Loucy (cell line): ENCODE measurements around the gene LBP.

Experiments
- H2AFZ ChIP-seq: fragments of 200-600 bp; sonication (generic); 2 replicates; pipeline ENCODE4 v1.6.0; 2016; ENCODE audit warnings: antibody characterized with exemption, mild to moderate bottlenecking, low read length, moderate library complexity
- H3F3A ChIP-seq: fragments of 200-600 bp; 2 replicates; pipeline ENCODE4 v1.6.0; 2016; ENCODE audit warnings: antibody characterized with exemption, low read depth, mild to moderate bottlenecking
- H3K27me3 ChIP-seq: fragments of 200-600 bp; sonication (generic); 2 replicates; pipeline ENCODE4 v1.6.1; 2014; ENCODE audit warnings: low read length, mild to moderate bottlenecking; ENCODE audit not compliant: insufficient read depth, poor library complexity, severe bottlenecking
- H3K36me3 ChIP-seq: fragments of 200-600 bp; sonication (generic); 2 replicates; pipeline ENCODE4 v1.6.1; 2016; ENCODE audit warnings: low read length; ENCODE audit not compliant: insufficient read depth
- H3K4me1 ChIP-seq: fragments of 200-600 bp; sonication (generic); 2 replicates; pipeline ENCODE4 v1.5.1; 2014; ENCODE audit warnings: low read length, mild to moderate bottlenecking; ENCODE audit not compliant: insufficient read depth, poor library complexity, severe bottlenecking
- H3K4me2 ChIP-seq: fragments of 200-600 bp; sonication (generic); 2 replicates; pipeline ENCODE4 v1.6.0; 2014; ENCODE audit warnings: antibody characterized with exemption, low read length, low read depth, mild to moderate bottlenecking; ENCODE audit not compliant: poor library complexity, severe bottlenecking
- H3K4me3 ChIP-seq: fragments of 200-600 bp; sonication (generic); 2 replicates; pipeline ENCODE4 v1.5.1; 2014; ENCODE audit warnings: low read length, mild to moderate bottlenecking, mixed read lengths; ENCODE audit not compliant: poor library complexity, severe bottlenecking
- H3K79me2 ChIP-seq: fragments of 200-600 bp; sonication (generic); 2 replicates; pipeline ENCODE4 v1.6.1; 2014; ENCODE audit warnings: low read length; ENCODE audit not compliant: insufficient read depth
- H3K9ac ChIP-seq: fragments of 200-600 bp; sonication (generic); 2 replicates; pipeline ENCODE4 v1.6.0; 2014; ENCODE audit warnings: mild to moderate bottlenecking, low read depth, low read length, moderate library complexity; ENCODE audit not compliant: poor library complexity, severe bottlenecking
- H3K9me2 ChIP-seq: fragments of 200-600 bp; sonication (generic); replicated peaks from 2 replicates; pipeline ENCODE4 v1.6.1; 2016; ENCODE audit warnings: low read depth, low read length, mixed read lengths
- H3K9me3 ChIP-seq: fragments of 200-600 bp; sonication (generic); 2 replicates; pipeline ENCODE4 v1.6.1; 2014; ENCODE audit warnings: mild to moderate bottlenecking, antibody characterized with exemption, low read length, low read depth; ENCODE audit not compliant: insufficient read depth
- H4K20me1 ChIP-seq: fragments of 200-600 bp; sonication (generic); 2 replicates; pipeline ENCODE4 v1.6.0; 2014; ENCODE audit warnings: antibody characterized with exemption, low read length, mild to moderate bottlenecking; ENCODE audit not compliant: insufficient read depth, poor library complexity, severe bottlenecking
- EZH2phosphoT487 ChIP-seq: fragments of 200-600 bp; IDR thresholded peaks from 2 replicates; pipeline ENCODE4 v1.6.1; 2018; ENCODE audit warnings: antibody characterized with exemption, mild to moderate bottlenecking, moderate library complexity, borderline replicate concordance
- TF ChIP-seq, protein P1 (sequence below): fragments of 200-600 bp; sonication (generic); conservative IDR thresholded peaks from 2 replicates; pipeline ENCODE4 v1.5.1; 2014; ENCODE audit warnings: mild to moderate bottlenecking, antibody characterized with exemption, low read length

Gene LBP

DNA sequence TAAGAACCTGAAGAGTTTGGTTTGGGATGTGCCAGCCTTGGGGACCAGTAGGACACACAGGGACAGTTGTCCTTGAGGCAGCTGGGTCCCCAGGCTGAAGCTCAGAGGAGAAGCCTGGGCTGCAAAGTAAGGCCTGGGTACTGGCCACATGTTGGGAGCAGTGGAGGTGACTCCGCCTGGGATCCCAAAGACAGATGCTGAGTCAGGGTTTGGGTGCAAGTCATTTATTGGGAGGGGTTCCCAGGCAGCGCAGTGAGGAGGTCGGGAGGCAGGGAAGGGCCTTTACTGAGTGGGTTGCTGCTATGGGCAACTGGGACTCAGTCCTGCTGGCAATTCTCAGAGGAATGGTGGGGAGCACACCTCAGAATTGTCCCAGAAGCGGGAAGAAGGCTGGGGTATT is 29.9 kb upstream of the LBP start:
- Histone ChIP-seq H3K36me3 (no peaks in the 10 kb centered on the region), H3K4me1 (no peaks in the 10 kb centered on the region)

GRCh38 chr20:38317422-38317821 is 28.9 kb upstream of the LBP start:
- Histone ChIP-seq H3K79me2 (no peaks in the 10 kb centered on the region), H3K4me2 (no peak overlapping the region), H3K27me3 (no peaks in the 10 kb centered on the region), H3K4me1 (no peaks in the 10 kb centered on the region), H3K9me3 (no peaks in the 10 kb centered on the region), H3K9me2 (no peaks in the 10 kb centered on the region), H3K4me3 (no peak overlapping the region), H4K20me1 (no peaks in the 10 kb centered on the region), H3F3A (no peaks in the 10 kb centered on the region), H3K9ac (no peak overlapping the region), H2AFZ (no peak overlapping the region), H3K36me3 (no peaks in the 10 kb centered on the region)
- TF ChIP-seq EZH2phosphoT487: no peak
- TF ChIP-seq, protein P1, sequence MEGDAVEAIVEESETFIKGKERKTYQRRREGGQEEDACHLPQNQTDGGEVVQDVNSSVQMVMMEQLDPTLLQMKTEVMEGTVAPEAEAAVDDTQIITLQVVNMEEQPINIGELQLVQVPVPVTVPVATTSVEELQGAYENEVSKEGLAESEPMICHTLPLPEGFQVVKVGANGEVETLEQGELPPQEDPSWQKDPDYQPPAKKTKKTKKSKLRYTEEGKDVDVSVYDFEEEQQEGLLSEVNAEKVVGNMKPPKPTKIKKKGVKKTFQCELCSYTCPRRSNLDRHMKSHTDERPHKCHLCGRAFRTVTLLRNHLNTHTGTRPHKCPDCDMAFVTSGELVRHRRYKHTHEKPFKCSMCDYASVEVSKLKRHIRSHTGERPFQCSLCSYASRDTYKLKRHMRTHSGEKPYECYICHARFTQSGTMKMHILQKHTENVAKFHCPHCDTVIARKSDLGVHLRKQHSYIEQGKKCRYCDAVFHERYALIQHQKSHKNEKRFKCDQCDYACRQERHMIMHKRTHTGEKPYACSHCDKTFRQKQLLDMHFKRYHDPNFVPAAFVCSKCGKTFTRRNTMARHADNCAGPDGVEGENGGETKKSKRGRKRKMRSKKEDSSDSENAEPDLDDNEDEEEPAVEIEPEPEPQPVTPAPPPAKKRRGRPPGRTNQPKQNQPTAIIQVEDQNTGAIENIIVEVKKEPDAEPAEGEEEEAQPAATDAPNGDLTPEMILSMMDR: no peak

More for the DNA sequence above, 29.9 kb upstream of the LBP start:
- no peak overlapping the region for H2AFZ ChIP-seq
- H3K9ac ChIP-seq: no peak overlapping the region
- H3K9me2 ChIP-seq: no peaks in the 10 kb centered on the region
- H4K20me1 ChIP-seq: no peaks in the 10 kb centered on the region
- H3K4me3 ChIP-seq: no peak overlapping the region
- H3K27me3 ChIP-seq: no peaks in the 10 kb centered on the region
- no peak for TF ChIP-seq EZH2phosphoT487
- TF ChIP-seq, protein P1: no peak
- no peaks in the 10 kb centered on the region for H3F3A ChIP-seq
- H3K9me3 ChIP-seq: no peaks in the 10 kb centered on the region
- H3K4me2 ChIP-seq: no peak overlapping the region
- H3K79me2 ChIP-seq: no peaks in the 10 kb centered on the region

DNA sequence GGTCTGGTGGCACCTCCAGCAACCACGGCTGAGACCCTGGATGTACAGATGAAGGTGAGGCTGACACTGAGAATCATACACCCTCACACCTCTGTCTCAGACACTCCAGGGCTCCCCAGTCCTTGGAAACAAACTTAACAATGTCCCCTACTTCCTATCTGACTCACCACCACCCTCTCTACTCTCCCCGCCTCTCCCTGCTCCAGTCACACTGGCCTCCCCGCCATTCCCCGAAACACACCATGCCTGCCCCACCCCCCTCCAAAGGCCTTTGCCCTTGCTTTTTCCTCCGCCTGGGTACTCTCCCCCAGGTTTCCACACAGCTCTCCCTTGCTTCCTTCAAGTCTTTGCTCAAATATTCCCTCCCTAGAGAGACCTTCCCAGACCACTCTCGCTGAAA is 26.1 kb upstream of the LBP start:
- Histone ChIP-seq H2AFZ (no peak overlapping the region), H3K4me2 (no peak overlapping the region), H3K27me3 (no peaks in the 10 kb centered on the region), H3K9me2 (no peaks in the 10 kb centered on the region), H3K79me2 (no peaks in the 10 kb centered on the region), H3K4me3 (no peak overlapping the region), H4K20me1 (no peaks in the 10 kb centered on the region), H3F3A (no peaks in the 10 kb centered on the region), H3K9ac (no peak overlapping the region), H3K4me1 (no peaks in the 10 kb centered on the region), H3K9me3 (no peaks in the 10 kb centered on the region), H3K36me3 (no peaks in the 10 kb centered on the region)
- TF ChIP-seq EZH2phosphoT487: no peak
- TF ChIP-seq, protein P1: no peak
